Measurements from ENCODE around the gene LEMD3.

DNA sequence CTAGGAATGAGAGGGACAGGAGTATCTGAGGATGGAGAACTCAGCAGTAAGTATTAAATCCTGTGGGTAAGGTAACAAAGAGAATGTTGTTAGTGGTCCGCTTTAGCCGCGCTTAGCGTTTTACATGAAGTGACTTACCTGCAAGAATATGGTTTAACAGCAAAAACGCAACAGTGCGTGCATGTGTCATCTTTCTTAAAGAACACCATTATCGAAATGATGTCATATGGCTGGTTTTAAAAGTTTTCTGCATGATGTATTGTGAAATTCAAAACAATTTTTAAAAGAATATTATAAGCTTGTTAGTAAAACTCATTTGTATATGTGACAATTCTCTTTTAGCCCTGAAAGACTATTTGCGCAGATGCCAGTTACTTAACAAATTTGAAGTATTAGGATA, 1.7 kb downstream of the LEMD3 start:
- TF ChIP-seq POLR2A (IDR thresholded peaks at IDR 0.05) = no peak
- TF ChIP-seq, protein P1, sequence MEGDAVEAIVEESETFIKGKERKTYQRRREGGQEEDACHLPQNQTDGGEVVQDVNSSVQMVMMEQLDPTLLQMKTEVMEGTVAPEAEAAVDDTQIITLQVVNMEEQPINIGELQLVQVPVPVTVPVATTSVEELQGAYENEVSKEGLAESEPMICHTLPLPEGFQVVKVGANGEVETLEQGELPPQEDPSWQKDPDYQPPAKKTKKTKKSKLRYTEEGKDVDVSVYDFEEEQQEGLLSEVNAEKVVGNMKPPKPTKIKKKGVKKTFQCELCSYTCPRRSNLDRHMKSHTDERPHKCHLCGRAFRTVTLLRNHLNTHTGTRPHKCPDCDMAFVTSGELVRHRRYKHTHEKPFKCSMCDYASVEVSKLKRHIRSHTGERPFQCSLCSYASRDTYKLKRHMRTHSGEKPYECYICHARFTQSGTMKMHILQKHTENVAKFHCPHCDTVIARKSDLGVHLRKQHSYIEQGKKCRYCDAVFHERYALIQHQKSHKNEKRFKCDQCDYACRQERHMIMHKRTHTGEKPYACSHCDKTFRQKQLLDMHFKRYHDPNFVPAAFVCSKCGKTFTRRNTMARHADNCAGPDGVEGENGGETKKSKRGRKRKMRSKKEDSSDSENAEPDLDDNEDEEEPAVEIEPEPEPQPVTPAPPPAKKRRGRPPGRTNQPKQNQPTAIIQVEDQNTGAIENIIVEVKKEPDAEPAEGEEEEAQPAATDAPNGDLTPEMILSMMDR (IDR thresholded peaks at IDR 0.05) = no peak

Data from esophagus squamous epithelium (tissue), 4 donors.